ENCODE data around the gene NAB1.

DNA sequence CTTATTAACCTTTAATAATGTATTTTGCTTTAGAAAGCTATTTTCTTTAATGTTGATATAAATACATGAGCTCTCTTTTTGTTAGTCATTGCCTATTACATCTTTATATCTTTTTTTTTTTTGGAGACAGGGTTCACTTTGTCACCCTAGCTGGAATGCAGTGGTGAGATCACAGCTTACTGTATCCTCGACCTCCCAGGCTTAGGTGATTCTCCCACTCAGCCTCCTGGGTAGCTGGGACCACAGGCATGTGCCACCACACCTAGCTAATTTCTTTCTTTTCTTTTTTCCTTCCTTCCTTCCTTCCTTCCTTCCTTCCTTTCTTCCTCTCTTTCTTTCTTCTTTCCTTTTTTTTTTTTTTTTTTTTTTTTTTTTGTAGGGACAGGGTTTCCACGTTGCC is 15.4 kb downstream of the NAB1 start:
- TF ChIP-seq, protein P1, sequence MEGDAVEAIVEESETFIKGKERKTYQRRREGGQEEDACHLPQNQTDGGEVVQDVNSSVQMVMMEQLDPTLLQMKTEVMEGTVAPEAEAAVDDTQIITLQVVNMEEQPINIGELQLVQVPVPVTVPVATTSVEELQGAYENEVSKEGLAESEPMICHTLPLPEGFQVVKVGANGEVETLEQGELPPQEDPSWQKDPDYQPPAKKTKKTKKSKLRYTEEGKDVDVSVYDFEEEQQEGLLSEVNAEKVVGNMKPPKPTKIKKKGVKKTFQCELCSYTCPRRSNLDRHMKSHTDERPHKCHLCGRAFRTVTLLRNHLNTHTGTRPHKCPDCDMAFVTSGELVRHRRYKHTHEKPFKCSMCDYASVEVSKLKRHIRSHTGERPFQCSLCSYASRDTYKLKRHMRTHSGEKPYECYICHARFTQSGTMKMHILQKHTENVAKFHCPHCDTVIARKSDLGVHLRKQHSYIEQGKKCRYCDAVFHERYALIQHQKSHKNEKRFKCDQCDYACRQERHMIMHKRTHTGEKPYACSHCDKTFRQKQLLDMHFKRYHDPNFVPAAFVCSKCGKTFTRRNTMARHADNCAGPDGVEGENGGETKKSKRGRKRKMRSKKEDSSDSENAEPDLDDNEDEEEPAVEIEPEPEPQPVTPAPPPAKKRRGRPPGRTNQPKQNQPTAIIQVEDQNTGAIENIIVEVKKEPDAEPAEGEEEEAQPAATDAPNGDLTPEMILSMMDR (IDR thresholded peaks at IDR 0.05) = no peak
- no peak for TF ChIP-seq POLR2AphosphoS5 (IDR thresholded peaks at IDR 0.05; ENCODE audit: low read depth, low read length)
- TF ChIP-seq TCF7L2 (IDR thresholded peaks at IDR 0.05; ENCODE audit: low read depth, low read length) = no peak
- TF ChIP-seq SIN3A (IDR thresholded peaks at IDR 0.05; ENCODE audit: borderline replicate concordance, insufficient read depth, low read depth, low read length) = no peak

All from Panc1 (cell line).